HepG2 (cell line): ENCODE results near the gene KBTBD13. TPM values are rescaled to one million over a fixed set of nuclear protein-coding genes. Genes with fewer than 3 reads are reported as not detected.

ENCODE experiments used
- ATAC-seq: fragments of 200-7000 bp; cut with Tn5 transposase; 3 replicates; pipeline ENCODE4 v1.9.1; 2020; ENCODE audit warnings: mild to moderate bottlenecking, moderate library complexity
- BruUV-seq: library from RNA; stranded (reverse); fragments of 400-500 nt; replicated peaks from 2 replicates; lab custom pipeline; 2021; lab: Mats Ljungman, UMichigan
- CTCF ChIA-PET: fragments of 300-600 bp; formaldehyde crosslinking; extraction: SDS; loops from one replicate; lab custom pipeline; 2021; ENCODE audit warnings: low total read pairs, inconsistent platforms, low intra/inter-chr PET ratio; lab: Yijun Ruan, JAX
- POLR2A ChIA-PET: fragments of 350-600 bp; sonication (Branson Sonifier 250); formaldehyde crosslinking; loops from one replicate; lab custom pipeline; 2020; ENCODE audit warnings: antibody characterized with exemption, inconsistent platforms; lab: Yijun Ruan, JAX
- DNase-seq: peaks from one replicate; pipeline ENCODE4 v3.0.0-alpha.2; 2015; ENCODE audit warnings: low spot score
- FAIRE-seq: peaks from 3 replicates; lab custom pipeline; 2011; peaks lifted over from hg19 to GRCh38; lab: Jason Lieb, UNC
- H2AFZ ChIP-seq: one replicate; pipeline ENCODE4 v1.6.1; 2011; ENCODE audit warnings: low read length, inconsistent platforms
- H3K27ac ChIP-seq: fragments of 300-600 bp; 3 replicates; pipeline ENCODE4 v1.8.0; 2011; ENCODE audit warnings: mixed run types, mild to moderate bottlenecking, mixed read lengths, low read length, inconsistent platforms; ENCODE audit not compliant: insufficient read depth; ENCODE audit errors: extremely low read length
- H3K27me3 ChIP-seq, 2 experiments: fragments of 200-600 bp in 1 of 2; 2 replicates in 1 of 2; 3 replicates in 1 of 2; pipeline versions ENCODE4 v1.6.0 to v1.8.0; 2011; ENCODE audit warnings: low read length in 2 of 2, mild to moderate bottlenecking in 2 of 2, moderate library complexity in 2 of 2, inconsistent platforms in 1 of 2; ENCODE audit not compliant: insufficient read depth in 2 of 2, control insufficient read depth in 1 of 2
- H3K36me3 ChIP-seq, 2 experiments: fragments of 200-600 bp in 1 of 2; replicated peaks in 1 of 2; 2 replicates in 1 of 2; 3 replicates in 1 of 2; pipeline versions ENCODE4 v1.5.1 to v1.8.0; 2011; ENCODE audit warnings: low read length in 2 of 2, inconsistent platforms in 1 of 2; ENCODE audit not compliant: insufficient read depth in 2 of 2, control insufficient read depth in 1 of 2
- H3K4me1 ChIP-seq: 2 replicates; pipeline ENCODE4 v1.5.1; 2012; ENCODE audit warnings: low read length, inconsistent platforms; ENCODE audit not compliant: insufficient read depth
- H3K4me2 ChIP-seq: 2 replicates; pipeline ENCODE4 v1.6.0; 2011; ENCODE audit warnings: low read depth, low read length, inconsistent platforms
- H3K4me3 ChIP-seq, 3 experiments: fragments of 200-600 bp in 1 of 3; sonication (generic), shearing (Covaris generic) in 1 of 3; replicated peaks in 1 of 3; 2 replicates each; pipeline ENCODE4 v1.5.1; 2011 to 2016; ENCODE audit warnings: low read length in 3 of 3, inconsistent platforms in 2 of 3, low read depth in 2 of 3, mild to moderate bottlenecking in 2 of 3, control low read depth in 1 of 3, mixed read lengths in 1 of 3; ENCODE audit not compliant: insufficient read depth in 1 of 3
- H3K79me2 ChIP-seq: one replicate; pipeline ENCODE4 v1.6.1; 2011; ENCODE audit warnings: low read length, inconsistent platforms; ENCODE audit not compliant: insufficient read depth
- H3K9ac ChIP-seq: 2 replicates; pipeline ENCODE4 v1.6.0; 2011; ENCODE audit warnings: mild to moderate bottlenecking, low read depth, low read length, inconsistent platforms; ENCODE audit not compliant: insufficient read depth
- H3K9me3 ChIP-seq: 2 replicates; pipeline ENCODE4 v1.5.1; 2012; ENCODE audit warnings: mild to moderate bottlenecking, low read length
- H4K20me1 ChIP-seq: 2 replicates; pipeline ENCODE4 v1.6.0; 2011; ENCODE audit warnings: inconsistent platforms, mild to moderate bottlenecking, low read length, moderate library complexity; ENCODE audit not compliant: insufficient read depth
- AGO2 ChIP-seq: fragments of 200-400 bp; formaldehyde crosslinking; optimal IDR thresholded peaks from 2 replicates; pipeline ENCODE3; 2017; ENCODE audit warnings: mild to moderate bottlenecking, low read depth, low read length, moderate library complexity
- CCAR2 ChIP-seq: fragments of 200-400 bp; formaldehyde crosslinking; optimal IDR thresholded peaks from 2 replicates; pipeline ENCODE3; 2018; ENCODE audit warnings: low read depth, mild to moderate bottlenecking, low read length, moderate library complexity
- FOXA1 ChIP-seq, 2 experiments: fragments of 450-650 bp in 1 of 2; sonication (generic) in 1 of 2; formaldehyde crosslinking in 1 of 2; IDR thresholded peaks; 2 replicates each; pipeline versions ENCODE4 v1.4.0 to v1.6.1; 2016 to 2020; ENCODE audit warnings: missing genetic modification reagents in 1 of 2
- HOXA5 ChIP-seq: sonication (generic); formaldehyde crosslinking; IDR thresholded peaks from 2 replicates; pipeline ENCODE4 v1.4.0; 2020; ENCODE audit warnings: missing genetic modification reagents
- MAFF ChIP-seq: IDR thresholded peaks from 2 replicates; pipeline ENCODE4 v1.6.1; 2011; ENCODE audit warnings: low read depth, low read length, improper control_type of control experiment
- NCOR1 ChIP-seq: fragments of 200-600 bp; sonication (generic); IDR thresholded peaks from 2 replicates; pipeline ENCODE4 v1.7.0; 2017; ENCODE audit warnings: antibody characterized with exemption, low read length, borderline replicate concordance
- POLR2A ChIP-seq, 2 experiments: IDR thresholded peaks; 2 replicates each; pipeline ENCODE4 v1.6.1; 2011; ENCODE audit warnings: low read depth in 2 of 2, low read length in 2 of 2, mild to moderate bottlenecking in 1 of 2, moderate library complexity in 1 of 2; ENCODE audit not compliant: insufficient read depth in 1 of 2
- RFX1 ChIP-seq: fragments of 450-650 bp; IDR thresholded peaks from 2 replicates; pipeline ENCODE4 v1.6.1; 2017
- SMAD9 ChIP-seq: sonication (generic); formaldehyde crosslinking; IDR thresholded peaks from 2 replicates; pipeline ENCODE4 v1.5.1; 2020; ENCODE audit warnings: mild to moderate bottlenecking, missing genetic modification reagents
- TBL1XR1 ChIP-seq: fragments of 150-350 bp; IDR thresholded peaks from 2 replicates; pipeline ENCODE4 v1.6.1; 2014; ENCODE audit warnings: borderline replicate concordance, low read length; ENCODE audit not compliant: partially characterized antibody
- ZFP36 ChIP-seq: fragments of 150-350 bp; IDR thresholded peaks from 2 replicates; pipeline ENCODE4 v1.6.1; 2018; ENCODE audit warnings: borderline replicate concordance, low read length, low read depth; ENCODE audit not compliant: partially characterized antibody
- ZNF570 ChIP-seq: sonication (generic); formaldehyde crosslinking; IDR thresholded peaks from 2 replicates; pipeline ENCODE4 v1.4.0; 2020; ENCODE audit warnings: mild to moderate bottlenecking, missing genetic modification reagents, borderline replicate concordance
- ZNF589 ChIP-seq: sonication (generic); formaldehyde crosslinking; conservative IDR thresholded peaks from 2 replicates; pipeline ENCODE4 v1.8.0; 2022; ENCODE audit warnings: mild to moderate bottlenecking, moderate library complexity, missing genetic modification reagents
- ZNF652 ChIP-seq: IDR thresholded peaks from 2 replicates; pipeline ENCODE4 v1.6.1; 2016; ENCODE audit warnings: low read depth, borderline replicate concordance
- ZNF713 ChIP-seq: sonication (generic); formaldehyde crosslinking; IDR thresholded peaks from 2 replicates; pipeline ENCODE4 v1.4.0; 2020; ENCODE audit warnings: mild to moderate bottlenecking, missing genetic modification reagents
- ZNF788 ChIP-seq: sonication (generic); formaldehyde crosslinking; IDR thresholded peaks from 2 replicates; pipeline ENCODE4 v1.5.0; 2020; ENCODE audit warnings: mild to moderate bottlenecking, missing genetic modification reagents, borderline replicate concordance
- WGBS: methylation state at CpG from one replicate; pipeline ENCODE4 v1.1.6; 2017; ENCODE audit warnings: low lambda C conversion rate; 5-methylcytosine and 5-hydroxymethylcytosine counted together
- in situ Hi-C: cut with HindIII; loops from 2 replicates; pipeline ENCODE4 v1.10.0; 2017; ENCODE audit warnings: low pct_unique_long_range_greater_than_20kb; ENCODE audit not compliant: extremely low pct_ligation_motif_present
- intact Hi-C: fragments of 100-400 bp; cut with micrococcal nuclease; formaldehyde crosslinking; loops from one replicate; pipeline ENCODE4 v1.10.0; 2022; ENCODE audit not compliant: unreplicated experiment
- polyA plus RNA-seq, 8 experiments: library from polyadenylated mRNA; depleted of rRNA in 3 of 8; stranded (reverse) in 7 of 8; unstranded in 1 of 8; fragments of >200 nt; fragmentation: Illumina TruSeq in 4 of 8; extraction: Trizol in 4 of 8; gene quantifications; 2 replicates each; pipeline versions ENCODE4 v1.2.1 to v1.2.3, GENCODE V29; 2011 to 2016; ENCODE audit warnings: low read depth in 4 of 8, missing spikeins in 1 of 8, mixed read lengths in 1 of 8; ENCODE audit not compliant: insufficient read depth in 1 of 8
- total RNA-seq, 5 experiments: library from RNA; depleted of rRNA; stranded (reverse); fragments of >200 nt; fragmentation: Illumina TruSeq; extraction: Trizol; gene quantifications; 2 replicates each; pipeline ENCODE4 v1.2.3, GENCODE V29; 2016; ENCODE audit warnings: low read depth in 1 of 5
- TF ChIP-seq, protein P1 (sequence below): sonication (generic); formaldehyde crosslinking; IDR thresholded peaks from 2 replicates; pipeline ENCODE4 v1.4.0; 2020; ENCODE audit warnings: missing genetic modification reagents, mild to moderate bottlenecking, borderline replicate concordance

KBTBD13 gene
- total and polyA plus RNA-seq, 2 of the 13 experiments (the other 11 are each of a cell fraction or from before 2014, with no cell fraction given) = not detected

DNA sequence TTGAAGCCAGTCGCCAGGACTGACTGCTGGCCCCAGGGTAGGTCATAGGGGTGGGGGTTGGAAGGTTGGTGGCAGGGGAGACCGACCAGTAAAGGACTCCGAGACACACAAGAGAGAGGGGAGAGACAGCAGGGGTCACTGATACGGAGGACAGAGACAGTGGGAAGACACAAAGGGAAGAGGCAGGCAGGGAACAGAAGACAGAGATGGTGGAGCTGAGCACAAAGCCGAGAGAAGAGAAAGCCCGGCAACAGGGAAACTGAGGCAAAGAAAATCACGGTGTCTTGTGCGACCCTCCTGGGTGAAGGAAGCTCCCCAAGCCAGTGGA, 9.3 kb upstream of the KBTBD13 start (continued):
- no peak for TF ChIP-seq POLR2A (IDR thresholded peaks at IDR 0.05; ENCODE audit: insufficient read depth in 1 of 2, low read depth in 2 of 2, low read length in 2 of 2)
- no peak for TF ChIP-seq ZNF713
- no peak for TF ChIP-seq NCOR1
- no peak for TF ChIP-seq MAFF

DNA sequence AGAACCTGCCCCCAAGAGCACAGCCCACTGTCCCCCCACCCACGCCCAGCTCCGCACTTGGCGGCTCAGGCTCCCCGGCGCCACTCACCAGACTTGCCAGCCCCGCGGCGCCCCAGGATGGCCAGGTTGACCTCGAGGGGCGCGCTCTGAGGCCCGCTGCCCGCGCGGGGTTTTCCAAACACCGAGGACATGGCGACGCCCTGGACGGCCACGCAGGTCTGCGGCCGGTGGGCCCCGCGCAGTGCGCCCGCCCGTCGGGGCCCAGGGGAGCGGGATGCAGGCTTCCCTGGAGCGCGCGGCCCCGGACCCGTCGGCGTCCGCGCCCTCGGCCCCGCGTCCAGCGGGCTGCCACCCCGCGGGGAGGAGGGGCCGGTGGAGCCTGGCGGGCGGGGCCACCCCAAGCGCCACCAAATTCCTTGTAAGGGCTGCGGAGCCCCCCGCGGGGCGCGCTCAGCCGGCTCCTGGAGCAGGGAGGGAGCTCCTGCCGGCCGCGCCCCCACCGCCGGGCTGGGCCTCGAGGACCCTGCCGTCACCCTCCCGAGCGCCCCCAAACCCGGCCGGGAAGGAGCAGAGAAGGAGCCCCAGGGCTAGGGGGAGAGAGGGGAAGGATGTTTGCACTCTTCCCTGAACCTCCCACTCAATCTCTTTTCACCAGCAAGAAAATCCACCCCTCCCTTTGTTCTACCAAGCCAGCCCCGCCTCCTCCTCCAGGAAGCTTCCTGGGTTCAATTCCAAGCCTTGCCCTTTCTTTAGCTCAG, 8.7 kb upstream of the KBTBD13 start, which contains the start of gene RASL12:
RASL12 (minus strand) TSS at position 347 of the 758 bp plus-strand sequence; CDS start at position 191, 156 bp downstream.
- whole genome bisulfite sequencing = 11% methylated on average over 1 of the region's 66 CpGs
- Histone ChIP-seq H3K4me2 (no peak within 1 kb of the TSS), H4K20me1 (no peaks in the 10 kb centered on the region), H3K4me3 (no peak within 1 kb of the TSS), H3K4me1 (peaks cover 33% of the 10 kb centered on the region), H3K27me3 (peaks cover 1 to 23% of the 10 kb centered on the region in 2 experiments; a peak in 4 of 5 replicates), H3K9me3 (no peaks in the 10 kb centered on the region), H3K79me2 (no peaks in the 10 kb centered on the region), H2AFZ (no peak within 1 kb of the TSS), H3K9ac (no peak within 1 kb of the TSS), H3K36me3 (no peaks in the 10 kb centered on the region), H3K27ac (no peak within 1 kb of the TSS)
- in situ Hi-C loops (no loop called here), intact Hi-C loops (no loop called here)
- CTCF ChIA-PET = no interaction called here
- DNase-seq = no peak
- BruUV-seq = no TSS peak
- FAIRE-seq = no peak
- no peak for ATAC-seq
- POLR2A ChIA-PET = no interaction called here
- TF ChIP-seq, protein P1, sequence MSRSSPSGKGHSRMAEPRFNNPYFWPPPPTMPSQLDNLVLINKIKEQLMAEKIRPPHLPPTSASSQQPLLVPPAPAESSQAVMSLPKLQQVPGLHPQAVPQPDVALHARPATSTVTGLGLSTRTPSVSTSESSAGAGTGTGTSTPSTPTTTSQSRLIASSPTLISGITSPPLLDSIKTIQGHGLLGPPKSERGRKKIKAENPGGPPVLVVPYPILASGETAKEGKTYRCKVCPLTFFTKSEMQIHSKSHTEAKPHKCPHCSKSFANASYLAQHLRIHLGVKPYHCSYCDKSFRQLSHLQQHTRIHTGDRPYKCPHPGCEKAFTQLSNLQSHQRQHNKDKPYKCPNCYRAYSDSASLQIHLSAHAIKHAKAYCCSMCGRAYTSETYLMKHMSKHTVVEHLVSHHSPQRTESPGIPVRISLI (CRISPR knock-in tag) = no peak
- TF ChIP-seq RFX1 (no peak), ZFP36 (no peak), TBL1XR1 (no peak), CCAR2 (no peak), FOXA1 (IDR thresholded peaks at IDR 0.05) (no peak), FOXA1 (CRISPR knock-in tag; IDR thresholded peaks at IDR 0.05) (no peak), HOXA5 (CRISPR knock-in tag) (no peak), ZNF788 (CRISPR knock-in tag) (no peak), ZNF589 (CRISPR knock-in tag) (no peak), ZNF570 (CRISPR knock-in tag) (no peak), AGO2 (no peak), ZNF652 (no peak), SMAD9 (CRISPR knock-in tag) (no peak)
